Trophoblast cell (in vitro differentiated cells and primary cell): ENCODE measurements around the gene PAFAH1B2. TPM values are rescaled to one million over a fixed set of nuclear protein-coding genes. Genes with fewer than 3 reads are reported as not detected.

Experiments
- DNase-seq, 2 donors: peaks; one replicate each; pipeline ENCODE4 v3.0.0-alpha.2; 2016
- H2AFZ ChIP-seq: 2 replicates; pipeline ENCODE4 v1.6.1; 2013; ENCODE audit warnings: low read length, moderate library complexity, mild to moderate bottlenecking; ENCODE audit not compliant: insufficient read depth, poor library complexity
- H2AK5ac ChIP-seq: 2 replicates; pipeline ENCODE4 v1.6.1; 2013; ENCODE audit warnings: mild to moderate bottlenecking, low read length
- H2BK120ac ChIP-seq: 2 replicates; pipeline ENCODE4 v1.6.1; 2013; ENCODE audit warnings: low read length, mild to moderate bottlenecking, moderate library complexity; ENCODE audit not compliant: insufficient read depth, poor library complexity
- H2BK12ac ChIP-seq: 2 replicates; pipeline ENCODE4 v1.6.1; 2013; ENCODE audit warnings: mild to moderate bottlenecking, low read length, moderate library complexity
- H2BK5ac ChIP-seq: 2 replicates; pipeline ENCODE4 v1.6.1; 2013; ENCODE audit warnings: low read length, low read depth, moderate library complexity, mild to moderate bottlenecking; ENCODE audit not compliant: poor library complexity
- H3K14ac ChIP-seq: 2 replicates; pipeline ENCODE4 v1.6.1; 2013; ENCODE audit warnings: mild to moderate bottlenecking, low read length
- H3K18ac ChIP-seq: 2 replicates; pipeline ENCODE4 v1.6.1; 2013; ENCODE audit warnings: mild to moderate bottlenecking, low read length
- H3K23ac ChIP-seq: 2 replicates; pipeline ENCODE4 v1.6.1; 2013; ENCODE audit warnings: low read length
- H3K27ac ChIP-seq: 2 replicates; pipeline ENCODE4 v1.5.1; 2013; ENCODE audit warnings: low read depth, mild to moderate bottlenecking, inconsistent platforms, low read length, moderate library complexity
- H3K27me3 ChIP-seq: 2 replicates; pipeline ENCODE4 v1.6.1; 2013; ENCODE audit warnings: inconsistent platforms, mild to moderate bottlenecking, low read length, moderate library complexity; ENCODE audit not compliant: insufficient read depth
- H3K36me3 ChIP-seq, 2 experiments: 1 replicate in 1 of 2; 2 replicates in 1 of 2; pipeline ENCODE4 v1.6.1; 2013; ENCODE audit warnings: low read length in 2 of 2, mild to moderate bottlenecking in 2 of 2, moderate library complexity in 1 of 2; ENCODE audit not compliant: insufficient read depth in 2 of 2, control insufficient read depth in 1 of 2
- H3K4ac ChIP-seq: 2 replicates; pipeline ENCODE4 v1.6.1; 2013; ENCODE audit warnings: low read depth, mild to moderate bottlenecking, low read length, moderate library complexity
- H3K4me1 ChIP-seq, 2 experiments: 1 replicate in 1 of 2; 2 replicates in 1 of 2; pipeline ENCODE4 v1.6.1; 2013; ENCODE audit warnings: low read length in 2 of 2, mild to moderate bottlenecking in 2 of 2, moderate library complexity in 1 of 2; ENCODE audit not compliant: insufficient read depth in 2 of 2, control insufficient read depth in 1 of 2
- H3K4me2 ChIP-seq: 2 replicates; pipeline ENCODE4 v1.6.1; 2013; ENCODE audit warnings: inconsistent platforms, mild to moderate bottlenecking, low read length, moderate library complexity
- H3K4me3 ChIP-seq: 2 replicates; pipeline ENCODE4 v1.5.1; 2013; ENCODE audit warnings: mild to moderate bottlenecking, low read depth, low read length, inconsistent platforms
- H3K79me1 ChIP-seq: one replicate; pipeline ENCODE4 v1.6.1; 2013; ENCODE audit warnings: low read length
- H3K79me2 ChIP-seq: 2 replicates; pipeline ENCODE4 v1.6.1; 2013; ENCODE audit warnings: low read length, mild to moderate bottlenecking; ENCODE audit not compliant: control insufficient read depth, insufficient read depth, poor library complexity
- H3K9ac ChIP-seq: 2 replicates; pipeline ENCODE4 v1.6.1; 2013; ENCODE audit warnings: mild to moderate bottlenecking, low read length
- H3K9me3 ChIP-seq: 2 replicates; pipeline ENCODE4 v1.6.1; 2013; ENCODE audit warnings: low read depth, mild to moderate bottlenecking, control low read depth, inconsistent platforms, low read length; ENCODE audit not compliant: insufficient read depth
- H4K12ac ChIP-seq: 2 replicates; pipeline ENCODE4 v1.6.1; 2013; ENCODE audit warnings: low read depth, mild to moderate bottlenecking, low read length, moderate library complexity
- H4K8ac ChIP-seq: 2 replicates; pipeline ENCODE4 v1.6.1; 2013; ENCODE audit warnings: low read depth, mild to moderate bottlenecking, low read length, moderate library complexity
- H4K91ac ChIP-seq: one replicate; pipeline ENCODE4 v1.6.1; 2013; ENCODE audit warnings: low read depth, mild to moderate bottlenecking, low read length, moderate library complexity
- WGBS: extraction: QIAGEN DNeasy Blood & Tissue Kit; methylation state at CpG from one replicate; pipeline ENCODE4 v1.1.7; 2013; ENCODE audit warnings: missing lambda C conversion rate; ENCODE audit not compliant: insufficient read length, insufficient coverage; ENCODE audit errors: extremely low coverage; 5-methylcytosine and 5-hydroxymethylcytosine counted together
- polyA plus RNA-seq: library from polyadenylated mRNA; stranded (reverse); fragments of 200-250 nt; gene quantifications from 2 replicates; pipeline ENCODE4 v1.2.3, GENCODE V29; 2013

The PAFAH1B2 gene
- polyA plus RNA-seq: 59.1 and 59.3 TPM in 2 replicates

GRCh38 chr11:117143871-117144476, at the start of gene PAFAH1B2:
TSS of gene PAFAH1B2 (plus strand) at chr11:117144287. CDS start at chr11:117152448, 8,161 bp downstream.
- peak within 1 kb of the TSS; percentile 94 for H3K9ac ChIP-seq
- peak within 1 kb of the TSS; percentile 87 for H2AFZ ChIP-seq
- peak within 1 kb of the TSS; percentile 95 for H3K14ac ChIP-seq
- peak within 1 kb of the TSS; percentile 92 for H4K8ac ChIP-seq
- peaks cover 12% of the 10 kb centered on the region for H3K79me1 ChIP-seq
- peak within 1 kb of the TSS; percentile 96 for H2BK120ac ChIP-seq
- peak; percentile 95 to 96 for DNase-seq
- peak within 1 kb of the TSS; percentile 99 for H3K18ac ChIP-seq
- peak within 1 kb of the TSS; percentile 88 for H3K4me2 ChIP-seq
- no peak within 1 kb of the TSS for H3K23ac ChIP-seq
- H3K4ac ChIP-seq: peak within 1 kb of the TSS; percentile 98
- no peaks in the 10 kb centered on the region for H3K9me3 ChIP-seq
- H2BK12ac ChIP-seq: peak within 1 kb of the TSS; percentile 76
- H4K12ac ChIP-seq: peak within 1 kb of the TSS; percentile 94
- peaks cover 31% of the 10 kb centered on the region for H3K79me2 ChIP-seq
- peak within 1 kb of the TSS; percentile 93 for H4K91ac ChIP-seq
- peak within 1 kb of the TSS; percentile 95 for H2AK5ac ChIP-seq
- H2BK5ac ChIP-seq: peak within 1 kb of the TSS; percentile 98
- H3K4me3 ChIP-seq: peak within 1 kb of the TSS; percentile 96
- no peaks in the 10 kb centered on the region for H3K27me3 ChIP-seq
- peaks cover 0 to 7% of the 10 kb centered on the region in 2 experiments for H3K4me1 ChIP-seq
- H3K27ac ChIP-seq: peak within 1 kb of the TSS; percentile 91
- no CpG with 5 or more reads among the region's 48 CpGs for WGBS
- peaks cover 13% of the 10 kb centered on the region in 2 experiments for H3K36me3 ChIP-seq

- no peak overlapping the region for H3K9ac ChIP-seq
- H4K12ac ChIP-seq: no peak overlapping the region
- DNase-seq: peak; percentile 38 to 64
Measured at GRCh38 chr11:117094776-117095175, 49.3 kb upstream of the PAFAH1B2 start.

GRCh38 chr11:117095284-117096161, 48.6 kb upstream of the PAFAH1B2 start:
- no CpG with 5 or more reads among the region's 9 CpGs for WGBS

More at GRCh38 chr11:117094776-117095175, 49.3 kb upstream of the PAFAH1B2 start:
- no peak overlapping the region for H4K91ac ChIP-seq
- H2BK120ac ChIP-seq: no peak overlapping the region
- no peak overlapping the region for H2BK5ac ChIP-seq
- H3K4me1 ChIP-seq: peaks cover 8 to 18% of the 10 kb centered on the region in 2 experiments
- H3K9me3 ChIP-seq: no peaks in the 10 kb centered on the region
- H3K14ac ChIP-seq: no peak overlapping the region
- no peak overlapping the region for H3K27ac ChIP-seq
- H3K79me2 ChIP-seq: peaks cover 10% of the 10 kb centered on the region
- H2AK5ac ChIP-seq: no peak overlapping the region
- H2AFZ ChIP-seq: no peak overlapping the region
- H3K36me3 ChIP-seq: no peaks in the 10 kb centered on the region
- peaks cover 10% of the 10 kb centered on the region for H3K79me1 ChIP-seq
- no peak overlapping the region for H3K4ac ChIP-seq
- no peak overlapping the region for H2BK12ac ChIP-seq
- no peaks in the 10 kb centered on the region for H3K27me3 ChIP-seq
- H4K8ac ChIP-seq: no peak overlapping the region
- WGBS: no CpG with 5 or more reads among the region's 4 CpGs
- H3K23ac ChIP-seq: no peak overlapping the region
- peak overlapping the region; percentile 23 for H3K4me2 ChIP-seq
- H3K4me3 ChIP-seq: no peak overlapping the region
- no peak overlapping the region for H3K18ac ChIP-seq

GRCh38 chr11:117096201-117096991, 47.7 kb upstream of the PAFAH1B2 start:
- DNase-seq: peak; percentile 45 to 75
- Histone ChIP-seq H3K4me2 (peak overlapping the region; percentile 100), H3K4me1 (peaks cover 8 to 18% of the 10 kb centered on the region in 2 experiments), H3K79me2 (peaks cover 10% of the 10 kb centered on the region), H4K91ac (no peak overlapping the region), H3K27ac (peak overlapping the region; percentile 8), H3K27me3 (no peaks in the 10 kb centered on the region), H2BK120ac (no peak overlapping the region), H3K14ac (peak overlapping the region; percentile 28), H2AFZ (no peak overlapping the region), H2BK5ac (no peak overlapping the region), H3K23ac (no peak overlapping the region), H4K12ac (no peak overlapping the region), H3K9ac (no peak overlapping the region), H3K18ac (no peak overlapping the region), H2BK12ac (no peak overlapping the region), H2AK5ac (no peak overlapping the region), H3K4me3 (no peak overlapping the region), H3K36me3 (no peaks in the 10 kb centered on the region), H4K8ac (no peak overlapping the region), H3K79me1 (peaks cover 10% of the 10 kb centered on the region), H3K4ac (no peak overlapping the region), H3K9me3 (no peaks in the 10 kb centered on the region)
- WGBS: no CpG with 5 or more reads among the region's 6 CpGs

More at GRCh38 chr11:117095284-117096161, 48.6 kb upstream of the PAFAH1B2 start:
- Histone ChIP-seq H4K12ac (no peak overlapping the region), H3K4me1 (peaks cover 8 to 18% of the 10 kb centered on the region in 2 experiments), H3K27ac (no peak overlapping the region), H3K9ac (no peak overlapping the region), H2AFZ (no peak overlapping the region), H3K36me3 (no peaks in the 10 kb centered on the region), H3K23ac (peak overlapping the region; percentile 77), H3K4ac (peak overlapping the region; percentile 58), H2BK12ac (no peak overlapping the region), H4K8ac (no peak overlapping the region), H4K91ac (no peak overlapping the region), H3K9me3 (no peaks in the 10 kb centered on the region), H2BK120ac (no peak overlapping the region), H3K79me1 (peaks cover 10% of the 10 kb centered on the region), H3K27me3 (no peaks in the 10 kb centered on the region), H3K79me2 (peaks cover 10% of the 10 kb centered on the region), H2AK5ac (no peak overlapping the region), H2BK5ac (no peak overlapping the region), H3K4me3 (no peak overlapping the region), H3K14ac (no peak overlapping the region), H3K4me2 (peak overlapping the region; percentile 100), H3K18ac (no peak overlapping the region)
- DNase-seq: peak; percentile 72 to 97
